WTC11 (cell line): ENCODE measurements around the gene PIK3R4.

Experiments used
- ATF2 ChIP-seq: sonication (generic); formaldehyde crosslinking; IDR thresholded peaks from 2 replicates; pipeline ENCODE4 v1.8.1; 2022; ENCODE audit warnings: low read depth, missing genetic modification reagents, borderline replicate concordance
- CTCF ChIP-seq: fragments of 200-600 bp; IDR thresholded peaks from 2 replicates; pipeline ENCODE4 v1.8.0; 2022; ENCODE audit warnings: antibody characterized with exemption
- IRF1 ChIP-seq: sonication (generic); formaldehyde crosslinking; IDR thresholded peaks from 2 replicates; pipeline ENCODE4 v1.8.0; 2023; ENCODE audit warnings: missing genetic modification reagents
- JAZF1 ChIP-seq: fragments of 250-450 bp; sonication (Bioruptor Pico); IDR thresholded peaks from 2 replicates; pipeline ENCODE4 v1.9.0; 2021; ENCODE audit warnings: moderate library complexity, mild to moderate bottlenecking, inconsistent platforms
- JUN ChIP-seq: sonication (generic); formaldehyde crosslinking; IDR thresholded peaks from 2 replicates; pipeline ENCODE4 v1.8.0; 2023; ENCODE audit warnings: mild to moderate bottlenecking, missing genetic modification reagents
- MAX ChIP-seq: sonication (generic); formaldehyde crosslinking; IDR thresholded peaks from 2 replicates; pipeline ENCODE4 v1.8.0; 2022; ENCODE audit warnings: mild to moderate bottlenecking, missing genetic modification reagents
- MLX ChIP-seq: sonication (generic); formaldehyde crosslinking; IDR thresholded peaks from 2 replicates; pipeline ENCODE4 v1.8.1; 2023; ENCODE audit warnings: mild to moderate bottlenecking, missing genetic modification reagents, moderate library complexity
- PRDM15 ChIP-seq: sonication (generic); formaldehyde crosslinking; IDR thresholded peaks from 2 replicates; pipeline ENCODE4 v1.8.0; 2022; ENCODE audit warnings: missing genetic modification reagents
- SP1 ChIP-seq: sonication (generic); formaldehyde crosslinking; conservative IDR thresholded peaks from 2 replicates; pipeline ENCODE4 v1.8.1; 2022; ENCODE audit warnings: missing genetic modification reagents
- TEAD4 ChIP-seq: sonication (generic); formaldehyde crosslinking; IDR thresholded peaks from 2 replicates; pipeline ENCODE4 v1.8.0; 2022; ENCODE audit warnings: mild to moderate bottlenecking, missing genetic modification reagents
- TP53 ChIP-seq: sonication (generic); formaldehyde crosslinking; IDR thresholded peaks from 2 replicates; pipeline ENCODE4 v1.8.1; 2023; ENCODE audit warnings: mild to moderate bottlenecking, missing genetic modification reagents
- USF1 ChIP-seq: sonication (generic); formaldehyde crosslinking; IDR thresholded peaks from 2 replicates; pipeline ENCODE4 v1.8.0; 2022; ENCODE audit warnings: mild to moderate bottlenecking, missing genetic modification reagents
- ZNF121 ChIP-seq: sonication (generic); formaldehyde crosslinking; IDR thresholded peaks from 2 replicates; pipeline ENCODE4 v1.8.0; 2023; ENCODE audit warnings: missing genetic modification reagents
- ZNF138 ChIP-seq: sonication (generic); formaldehyde crosslinking; conservative IDR thresholded peaks from 2 replicates; pipeline ENCODE4 v1.8.1; 2022; ENCODE audit warnings: mild to moderate bottlenecking, moderate library complexity, missing genetic modification reagents

- TF ChIP-seq TEAD4 (CRISPR knock-in tag) (no peak), JUN (CRISPR knock-in tag) (no peak), CTCF (no peak), IRF1 (no peak), MLX (no peak), SP1 (CRISPR knock-in tag) (no peak), JAZF1 (CRISPR knock-in tag) (no peak), ZNF121 (CRISPR knock-in tag) (no peak), PRDM15 (CRISPR knock-in tag) (no peak), MAX (CRISPR knock-in tag) (no peak), ATF2 (no peak), USF1 (CRISPR knock-in tag) (no peak), TP53 (CRISPR knock-in tag) (no peak), ZNF138 (CRISPR knock-in tag) (no peak)
Observed at GRCh38 chr3:130645261-130645660, 101.4 kb downstream of the PIK3R4 start.
